IMR-90 (cell line): ENCODE data around the gene FAM118A. TPM values are rescaled to one million over a fixed set of nuclear protein-coding genes. Genes with fewer than 3 reads are reported as not detected.

ENCODE experiments used
- ATAC-seq: fragments of 200-7000 bp; cut with Tn5 transposase; 2 replicates; pipeline ENCODE4 v1.9.1; 2020; ENCODE audit warnings: low read depth, mild to moderate bottlenecking, moderate library complexity
- BruUV-seq: library from RNA; stranded (reverse); fragments of 400-500 nt; replicated peaks from 2 replicates; lab custom pipeline; 2021; lab: Mats Ljungman, UMichigan
- CTCF ChIA-PET: fragments of 300-600 bp; formaldehyde crosslinking; extraction: SDS; loops from one replicate; lab custom pipeline; 2021; ENCODE audit warnings: antibody characterized with exemption; lab: Yijun Ruan, JAX
- POLR2A ChIA-PET: fragments of 300-600 bp; sonication (Branson Sonifier 250); formaldehyde crosslinking; loops from one replicate; lab custom pipeline; 2022; ENCODE audit warnings: antibody characterized with exemption; ENCODE audit not compliant: unreplicated experiment; lab: Charles Lee
- DNase-seq: peaks from one replicate; pipeline ENCODE4 v3.0.0; 2013
- H2AFZ ChIP-seq: replicated peaks from 2 replicates; pipeline ENCODE3; 2013; ENCODE audit warnings: low read length, mild to moderate bottlenecking; ENCODE audit not compliant: poor library complexity
- H2AK5ac ChIP-seq: 2 replicates; pipeline ENCODE4 v1.6.1; 2013; ENCODE audit warnings: low read depth, low read length, inconsistent platforms
- H2AK9ac ChIP-seq: replicated peaks from 2 replicates; pipeline ENCODE3; 2013; ENCODE audit warnings: mild to moderate bottlenecking, low read depth, low read length, moderate library complexity; ENCODE audit not compliant: poor library complexity
- H2BK120ac ChIP-seq: 2 replicates; pipeline ENCODE4 v1.6.1; 2013; ENCODE audit warnings: low read depth, low read length, inconsistent platforms
- H2BK15ac ChIP-seq: 3 replicates; pipeline ENCODE4 v1.6.1; 2013; ENCODE audit warnings: low read depth, low read length, inconsistent platforms
- H2BK20ac ChIP-seq: 2 replicates; pipeline ENCODE4 v1.6.1; 2013; ENCODE audit warnings: low read depth, mild to moderate bottlenecking, inconsistent platforms, low read length, moderate library complexity
- H2BK5ac ChIP-seq: 2 replicates; pipeline ENCODE4 v1.6.1; 2013; ENCODE audit warnings: mild to moderate bottlenecking, low read depth, low read length, inconsistent platforms; ENCODE audit not compliant: poor library complexity, severe bottlenecking
- H3K14ac ChIP-seq: replicated peaks from 2 replicates; pipeline ENCODE4 v1.6.1; 2013; ENCODE audit warnings: low read depth, low read length, inconsistent platforms
- H3K18ac ChIP-seq: 2 replicates; pipeline ENCODE4 v1.6.1; 2013; ENCODE audit warnings: low read depth, low read length, control low read depth
- H3K23ac ChIP-seq: 2 replicates; pipeline ENCODE4 v1.6.1; 2013; ENCODE audit warnings: low read depth, low read length, inconsistent platforms
- H3K27ac ChIP-seq: 2 replicates; pipeline ENCODE4 v1.5.1; 2013; ENCODE audit warnings: mild to moderate bottlenecking, control low read depth, low read length; ENCODE audit not compliant: insufficient read depth
- H3K27me3 ChIP-seq: 2 replicates; pipeline ENCODE4 v1.6.1; 2013; ENCODE audit warnings: low read length; ENCODE audit not compliant: control insufficient read depth, insufficient read depth
- H3K36me3 ChIP-seq: 2 replicates; pipeline ENCODE4 v1.6.1; 2013; ENCODE audit warnings: low read length, mixed read lengths; ENCODE audit not compliant: control insufficient read depth, insufficient read depth
- H3K4ac ChIP-seq: 2 replicates; pipeline ENCODE4 v1.6.1; 2013; ENCODE audit warnings: low read depth, low read length, inconsistent platforms
- H3K4me1 ChIP-seq: 2 replicates; pipeline ENCODE4 v1.6.1; 2013; ENCODE audit warnings: low read length, mixed read lengths; ENCODE audit not compliant: control insufficient read depth, insufficient read depth
- H3K4me2 ChIP-seq: 2 replicates; pipeline ENCODE4 v1.6.1; 2013; ENCODE audit warnings: low read depth, mild to moderate bottlenecking, control low read depth, low read length, moderate library complexity
- H3K4me3 ChIP-seq: 2 replicates; pipeline ENCODE4 v1.5.1; 2013; ENCODE audit warnings: low read depth, mild to moderate bottlenecking, control low read depth, low read length, moderate library complexity; ENCODE audit not compliant: insufficient read depth
- H3K56ac ChIP-seq: 2 replicates; pipeline ENCODE4 v1.6.1; 2013; ENCODE audit warnings: low read length, inconsistent platforms; ENCODE audit not compliant: insufficient read depth; ENCODE audit errors: extremely low read depth
- H3K79me1 ChIP-seq, 2 experiments: 2 replicates each; pipeline ENCODE4 v1.6.1; 2013; ENCODE audit warnings: low read length in 2 of 2, inconsistent platforms in 1 of 2, low read depth in 1 of 2
- H3K9ac ChIP-seq: 2 replicates; pipeline ENCODE4 v1.6.1; 2013; ENCODE audit warnings: low read depth, low read length, control low read depth
- H3K9me1 ChIP-seq: 2 replicates; pipeline ENCODE4 v1.6.1; 2013; ENCODE audit warnings: low read length, inconsistent platforms; ENCODE audit not compliant: insufficient read depth
- H3K9me3 ChIP-seq: 2 replicates; pipeline ENCODE4 v1.6.1; 2013; ENCODE audit warnings: low read length; ENCODE audit not compliant: control insufficient read depth, insufficient read depth
- H4K20me1 ChIP-seq: 2 replicates; pipeline ENCODE4 v1.6.1; 2013; ENCODE audit warnings: low read length, inconsistent platforms; ENCODE audit not compliant: insufficient read depth
- H4K5ac ChIP-seq: 2 replicates; pipeline ENCODE4 v1.6.1; 2013; ENCODE audit warnings: mild to moderate bottlenecking, low read depth, low read length, control low read depth
- H4K8ac ChIP-seq, 2 experiments: 2 replicates each; pipeline ENCODE4 v1.6.1; 2013; ENCODE audit warnings: low read depth in 2 of 2, low read length in 2 of 2, control low read depth in 1 of 2, inconsistent platforms in 1 of 2
- H4K91ac ChIP-seq: 2 replicates; pipeline ENCODE4 v1.6.1; 2013; ENCODE audit warnings: low read depth, low read length, inconsistent platforms; ENCODE audit not compliant: insufficient read depth
- BHLHE40 ChIP-seq: fragments of 150-350 bp; IDR thresholded peaks from 2 replicates; pipeline ENCODE4 v1.6.1; 2016; ENCODE audit warnings: mild to moderate bottlenecking, low read depth, low read length
- CEBPB ChIP-seq: IDR thresholded peaks from 2 replicates; pipeline ENCODE4 v1.6.1; 2012; ENCODE audit warnings: low read depth, low read length, improper control_type of control experiment
- FOS ChIP-seq: fragments of 150-350 bp; IDR thresholded peaks from 2 replicates; pipeline ENCODE4 v1.6.1; 2016; ENCODE audit warnings: low read depth, low read length
- MAZ ChIP-seq: IDR thresholded peaks from 2 replicates; pipeline ENCODE4 v1.6.1; 2012; ENCODE audit warnings: low read depth, mild to moderate bottlenecking, low read length, improper control_type of control experiment, moderate library complexity, borderline replicate concordance
- MXI1 ChIP-seq: IDR thresholded peaks from 2 replicates; pipeline ENCODE4 v1.6.1; 2012; ENCODE audit warnings: low read depth, mild to moderate bottlenecking, low read length, moderate library complexity, borderline replicate concordance
- NFE2L2 ChIP-seq: fragments of 150-350 bp; IDR thresholded peaks from 2 replicates; pipeline ENCODE4 v1.6.1; 2016; ENCODE audit warnings: low read depth, mild to moderate bottlenecking, low read length
- POLR2A ChIP-seq: IDR thresholded peaks from 2 replicates; pipeline ENCODE4 v1.6.1; 2012; ENCODE audit warnings: mild to moderate bottlenecking, low read depth, low read length
- RAD21 ChIP-seq: IDR thresholded peaks from 2 replicates; pipeline ENCODE4 v1.6.1; 2012; ENCODE audit warnings: low read length, improper control_type of control experiment
- SMC3 ChIP-seq: fragments of 150-350 bp; IDR thresholded peaks from 2 replicates; pipeline ENCODE4 v1.6.1; 2016; ENCODE audit warnings: low read depth, mild to moderate bottlenecking, antibody characterized with exemption, low read length, moderate library complexity
- WGBS, 2 experiments: methylation state at CpG; one replicate each; pipeline versions ENCODE4 v1.1.5 to v1.1.7; 2013; ENCODE audit warnings: missing lambda C conversion rate in 2 of 2; ENCODE audit not compliant: insufficient read length in 1 of 2; ENCODE audit errors: extremely low coverage in 2 of 2; 5-methylcytosine and 5-hydroxymethylcytosine counted together
- dilution Hi-C: fragments of 300-500 bp; cut with HindIII; formaldehyde crosslinking; loops from one replicate; pipeline ENCODE4 v1.14.3; 2018; ENCODE audit warnings: low sequenced_read_pairs; ENCODE audit not compliant: unreplicated experiment
- in situ Hi-C: fragments of 300-500 bp; cut with MboI; formaldehyde crosslinking; loops from 3 replicates; pipeline ENCODE4 v1.14.3; 2019; ENCODE audit warnings: low sequenced_read_pairs, inconsistent platforms, mixed read lengths
- intact Hi-C: fragments of 100-400 bp; cut with micrococcal nuclease; formaldehyde crosslinking; loops from 2 replicates; pipeline ENCODE4 v1.10.0; 2022
- polyA plus RNA-seq, 3 experiments: library from polyadenylated mRNA; depleted of rRNA; stranded (reverse); fragments of >200 nt; gene quantifications; 2 replicates each; pipeline ENCODE4 v1.2.3, GENCODE V29; 2012; ENCODE audit warnings: low replicate concordance in 1 of 3
- total RNA-seq: library from RNA; depleted of rRNA; stranded (reverse); fragments of >200 nt; gene quantifications from 2 replicates; pipeline ENCODE4 v1.2.3, GENCODE V29; 2012
- TF ChIP-seq, protein P1 (sequence below): conservative IDR thresholded peaks from 2 replicates; pipeline ENCODE4 v1.5.1; 2012; ENCODE audit warnings: mild to moderate bottlenecking, low read depth, low read length, improper control_type of control experiment
- TF ChIP-seq, protein P2 (sequence below): fragments of 150-350 bp; IDR thresholded peaks from 2 replicates; pipeline ENCODE4 v1.6.1; 2017; ENCODE audit warnings: mild to moderate bottlenecking, antibody characterized with exemption, low read length, low read depth

The FAM118A gene
- total and polyA plus RNA-seq, 2 of the 4 experiments (the other 2 are of a cell fraction), result 20.6 to 95.6 TPM

DNA sequence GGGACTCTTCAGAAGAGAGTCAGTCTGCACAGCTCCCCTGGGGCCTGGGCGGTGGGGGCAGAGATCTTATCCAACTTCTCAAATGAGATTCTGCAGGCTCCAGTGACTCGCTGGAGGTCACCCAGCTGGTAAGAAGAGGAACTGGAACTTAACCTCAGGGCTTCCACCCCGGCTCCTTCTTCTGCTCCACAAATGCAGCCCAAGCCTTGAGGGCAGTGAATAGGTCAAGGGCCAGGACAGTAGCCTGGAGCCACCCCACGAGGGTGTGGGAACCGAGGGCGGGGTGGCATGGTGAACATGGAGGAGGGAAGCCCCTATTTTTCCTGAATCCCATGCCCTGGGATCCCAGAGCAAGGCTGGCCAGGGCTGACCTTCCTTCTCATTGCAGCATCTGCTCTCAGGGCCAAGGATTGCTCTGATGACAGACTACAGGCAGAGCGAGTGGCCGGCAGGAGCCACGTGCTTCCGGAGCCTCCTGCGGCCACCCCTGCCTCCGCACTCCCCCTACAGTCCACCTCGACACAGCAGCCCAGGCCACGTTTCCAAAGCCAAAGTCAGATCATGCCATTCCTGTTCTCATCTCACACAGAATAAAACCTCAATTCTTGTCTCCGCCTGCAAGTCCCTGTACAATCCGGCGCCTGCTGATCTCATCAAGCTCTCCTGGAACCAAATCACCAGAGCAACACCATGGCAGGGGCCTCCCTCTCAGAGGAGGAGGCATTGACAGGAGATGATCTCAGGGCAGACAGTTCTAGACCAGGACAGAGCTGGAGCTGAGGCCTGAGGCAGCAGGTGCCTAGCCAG, 46.1 kb upstream of the FAM118A start:
- no peak overlapping the region for H3K9ac ChIP-seq
- WGBS, 2 experiments, result 10% methylated on average over 9 of the region's 17 CpGs; no CpG with 5 or more reads in 1 of the 2 experiments
- no peak overlapping the region for H3K23ac ChIP-seq
- H3K14ac ChIP-seq, result peak overlapping the region; percentile 65; the same call in 1 of the 2 replicates
- no peak overlapping the region for H4K5ac ChIP-seq
- intact Hi-C loops, result loop anchor here (1.0 to 5.0 kb wide), 3 partner anchors 91 to 286 kb away; no protein-coding TSS in a partner anchor
- DNase-seq, result peak; percentile 84
- no peak overlapping the region for H3K56ac ChIP-seq
- peaks cover 2% of the 10 kb centered on the region; the same call in 1 of the 2 replicates for H3K4me1 ChIP-seq
- no peaks in the 10 kb centered on the region for H3K9me3 ChIP-seq
- peak overlapping the region; percentile 84 for H2AK9ac ChIP-seq
- H3K36me3 ChIP-seq, result no peaks in the 10 kb centered on the region
- H4K91ac ChIP-seq, result peak overlapping the region; percentile 65
- peak overlapping the region; percentile 50; the same call in 1 of the 2 replicates for H2BK120ac ChIP-seq
- H4K8ac ChIP-seq, result peak overlapping the region in 1 of 2 experiments; percentile 7; a peak in 1 of 4 replicates
- dilution Hi-C loops, result no loop called here
- H4K20me1 ChIP-seq, result no peaks in the 10 kb centered on the region
- no peaks in the 10 kb centered on the region for H3K27me3 ChIP-seq
- no peak overlapping the region for H2BK5ac ChIP-seq
- TF ChIP-seq MAZ (peak; percentile 59; the same call in 1 of the 2 replicates), BHLHE40 (peak; percentile 50), RAD21 (peak; percentile 93), SMC3 (peak; percentile 88), FOS (no peak), NFE2L2 (no peak), MXI1 (peak; percentile 97), CEBPB (peak; percentile 74; the same call in 1 of the 2 replicates), POLR2A (no peak)
- TF ChIP-seq, protein P1, sequence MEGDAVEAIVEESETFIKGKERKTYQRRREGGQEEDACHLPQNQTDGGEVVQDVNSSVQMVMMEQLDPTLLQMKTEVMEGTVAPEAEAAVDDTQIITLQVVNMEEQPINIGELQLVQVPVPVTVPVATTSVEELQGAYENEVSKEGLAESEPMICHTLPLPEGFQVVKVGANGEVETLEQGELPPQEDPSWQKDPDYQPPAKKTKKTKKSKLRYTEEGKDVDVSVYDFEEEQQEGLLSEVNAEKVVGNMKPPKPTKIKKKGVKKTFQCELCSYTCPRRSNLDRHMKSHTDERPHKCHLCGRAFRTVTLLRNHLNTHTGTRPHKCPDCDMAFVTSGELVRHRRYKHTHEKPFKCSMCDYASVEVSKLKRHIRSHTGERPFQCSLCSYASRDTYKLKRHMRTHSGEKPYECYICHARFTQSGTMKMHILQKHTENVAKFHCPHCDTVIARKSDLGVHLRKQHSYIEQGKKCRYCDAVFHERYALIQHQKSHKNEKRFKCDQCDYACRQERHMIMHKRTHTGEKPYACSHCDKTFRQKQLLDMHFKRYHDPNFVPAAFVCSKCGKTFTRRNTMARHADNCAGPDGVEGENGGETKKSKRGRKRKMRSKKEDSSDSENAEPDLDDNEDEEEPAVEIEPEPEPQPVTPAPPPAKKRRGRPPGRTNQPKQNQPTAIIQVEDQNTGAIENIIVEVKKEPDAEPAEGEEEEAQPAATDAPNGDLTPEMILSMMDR, result peak; percentile 92
- TF ChIP-seq, protein P2, sequence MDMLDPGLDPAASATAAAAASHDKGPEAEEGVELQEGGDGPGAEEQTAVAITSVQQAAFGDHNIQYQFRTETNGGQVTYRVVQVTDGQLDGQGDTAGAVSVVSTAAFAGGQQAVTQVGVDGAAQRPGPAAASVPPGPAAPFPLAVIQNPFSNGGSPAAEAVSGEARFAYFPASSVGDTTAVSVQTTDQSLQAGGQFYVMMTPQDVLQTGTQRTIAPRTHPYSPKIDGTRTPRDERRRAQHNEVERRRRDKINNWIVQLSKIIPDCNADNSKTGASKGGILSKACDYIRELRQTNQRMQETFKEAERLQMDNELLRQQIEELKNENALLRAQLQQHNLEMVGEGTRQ, result peak; percentile 89
- POLR2A ChIA-PET, result no interaction called here
- no peaks in the 10 kb centered on the region for H3K9me1 ChIP-seq
- no peak overlapping the region for H3K18ac ChIP-seq
- CTCF ChIA-PET, result interaction anchor here (1.0 to 1.1 kb wide), 2 partner anchors 17 to 63 kb away, joined by 3 read pairs; no protein-coding TSS in a partner anchor
- H3K4me2 ChIP-seq, result no peak overlapping the region
- in situ Hi-C loops, result loop anchor here (5.0 kb wide), 1 partner anchor 161 kb away; no protein-coding TSS in a partner anchor
- no peak overlapping the region for H3K4me3 ChIP-seq
- peak overlapping the region; percentile 41; the same call in 1 of the 2 replicates for H2BK20ac ChIP-seq
- peak overlapping the region; percentile 74 for H2AFZ ChIP-seq
- no peaks in the 10 kb centered on the region for H3K79me1 ChIP-seq
- no peak overlapping the region for H3K27ac ChIP-seq
- peak overlapping the region; percentile 23; the same call in 1 of the 2 replicates for H2AK5ac ChIP-seq
- BruUV-seq, result no TSS peak
- peak; percentile 94 for ATAC-seq
- H2BK15ac ChIP-seq, result no peak overlapping the region; the same call in 2 of the 3 replicates
- H3K4ac ChIP-seq, result peak overlapping the region; percentile 54
